NCI-H187 (cell line): Measurements from ENCODE around the gene NDUFS1.
"Not testable (repeated sequence)": the region's sequence is repeated elsewhere in the genome, so short reads cannot be mapped to it uniquely, and the experiment has no call there.

Experiments
- DNase-seq, 2 experiments: peaks; one replicate each; lab custom pipeline; 2025; lab: John Stamatoyannopoulos, UW

The NDUFS1 gene

GRCh38 chr2:206162401-206162800 lies 3.2 kb upstream of the NDUFS1 start:
- DNase-seq = not testable (repeated sequence)

DNA sequence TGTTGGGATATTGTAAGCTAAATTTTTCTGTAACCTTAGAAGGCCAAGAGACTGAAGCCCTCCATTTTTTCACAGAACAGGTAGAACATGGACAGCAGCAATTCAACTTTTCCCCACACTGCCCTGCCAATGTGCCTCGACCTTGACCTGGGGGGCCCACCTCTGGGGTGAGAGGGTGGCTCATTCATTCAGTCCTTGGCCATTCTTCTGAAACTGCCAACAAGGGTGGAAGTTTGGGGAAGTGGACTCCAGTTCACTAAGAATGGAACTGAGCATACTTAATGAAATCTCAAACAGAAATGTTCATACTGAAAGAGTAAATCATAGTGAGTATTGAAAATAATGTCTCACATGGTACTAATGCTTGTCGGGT lies 1.5 kb upstream of the NDUFS1 start:
- DNase-seq = no peak

GRCh38 chr2:206160125-206160806 lies 1.0 kb upstream of the NDUFS1 start:
- DNase-seq = no peak

- peak in 1 of 2 experiments; percentile 41 for DNase-seq
These were observed 490 bp downstream of the NDUFS1 start for GRCh38 chr2:206158563-206159345.

- DNase-seq = not testable (repeated sequence)
These were observed 2.2 kb downstream of the NDUFS1 start for GRCh38 chr2:206157014-206157413.

- no peak for DNase-seq
These were observed 5.0 kb downstream of the NDUFS1 start for GRCh38 chr2:206154197-206154596.

- DNase-seq = no peak
These were observed 8.6 kb downstream of the NDUFS1 start for GRCh38 chr2:206150631-206151030.

DNA sequence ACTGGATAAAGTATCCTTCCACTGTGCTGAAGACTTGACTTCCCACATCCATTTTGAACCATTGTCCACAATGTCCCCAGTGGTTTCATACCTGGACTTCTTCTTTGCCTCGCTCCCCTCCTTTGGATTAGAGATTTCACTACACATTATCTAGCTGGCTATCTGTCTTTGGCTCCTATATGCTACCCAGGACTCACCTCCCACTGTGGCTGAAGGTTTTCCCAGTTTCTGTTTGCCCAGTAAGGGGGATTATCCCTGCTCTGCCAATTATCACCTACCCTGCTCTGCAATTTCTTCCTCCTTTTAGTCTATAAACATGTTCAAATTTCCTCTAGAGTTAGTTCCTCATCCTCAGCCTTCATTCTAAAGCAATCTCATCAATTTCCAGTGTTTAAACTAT lies 9.1 kb downstream of the NDUFS1 start:
- DNase-seq = no peak

GRCh38 chr2:206149330-206149729 lies 9.9 kb downstream of the NDUFS1 start:
- no peak for DNase-seq

- DNase-seq = no peak
These were observed 13.6 kb downstream of the NDUFS1 start for GRCh38 chr2:206145665-206146064.

GRCh38 chr2:206144383-206144782 lies 14.9 kb downstream of the NDUFS1 start:
- DNase-seq = no peak

DNA sequence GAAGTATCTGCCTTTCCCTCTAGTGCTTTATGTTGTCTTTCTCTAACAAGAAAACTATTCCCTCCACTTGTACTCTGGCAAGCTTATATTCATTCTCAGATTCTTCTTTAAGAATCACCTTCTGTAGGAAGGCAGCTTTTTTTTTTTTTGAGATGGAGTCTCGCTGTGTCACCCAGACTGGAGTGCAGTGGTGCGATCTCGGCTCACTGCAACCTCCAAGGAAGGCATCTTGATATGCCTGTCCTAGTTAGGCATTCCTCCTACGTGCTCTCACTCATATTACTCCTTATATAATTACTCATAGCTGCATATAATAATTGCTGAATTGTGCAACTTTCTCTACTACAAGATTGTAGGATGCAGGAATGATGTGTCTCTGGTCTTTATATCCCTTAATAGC lies 15.8 kb downstream of the NDUFS1 start:
- no peak for DNase-seq

- DNase-seq = no peak
These were observed 31.6 kb downstream of the NDUFS1 start for GRCh38 chr2:206127656-206128055.

DNA sequence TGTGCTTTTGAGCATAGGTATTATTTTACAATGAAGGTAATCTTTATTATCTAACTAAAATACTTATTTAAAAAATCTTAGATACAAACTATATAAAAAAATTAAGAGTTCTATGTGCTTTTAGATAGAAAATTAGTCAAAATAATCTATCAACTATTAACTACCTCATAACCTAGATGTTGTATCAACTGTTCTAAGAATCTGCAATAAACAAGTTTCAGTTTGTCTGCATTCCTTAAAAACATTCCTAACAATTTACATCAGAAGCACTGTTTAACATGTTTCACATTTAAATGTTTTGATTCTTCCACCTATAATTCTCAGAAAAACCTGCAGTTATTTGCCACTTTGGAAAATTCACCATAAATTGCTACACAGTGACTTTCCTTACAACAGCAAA lies 33.3 kb downstream of the NDUFS1 start:
- DNase-seq = no peak

DNA sequence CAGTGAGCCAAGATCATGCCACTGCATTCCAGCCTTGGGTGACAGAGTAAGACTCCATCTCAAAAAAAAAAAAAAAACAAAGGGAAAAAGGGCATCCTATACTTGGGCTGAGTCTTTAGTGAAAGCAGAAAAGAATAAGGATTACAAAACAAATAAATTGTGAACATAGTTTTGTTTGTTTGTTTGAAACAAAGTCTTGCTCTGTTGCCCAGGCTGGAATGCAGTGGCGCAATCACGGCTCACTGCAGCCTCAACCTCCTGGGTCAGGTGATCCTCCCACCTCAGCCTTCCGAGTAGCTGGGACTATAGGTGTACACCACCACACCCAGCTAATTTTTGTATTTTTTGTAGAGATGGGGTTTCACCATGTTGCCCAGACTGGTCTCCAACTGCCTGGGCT lies 36.7 kb downstream of the NDUFS1 start:
- DNase-seq = not testable (repeated sequence)

DNA sequence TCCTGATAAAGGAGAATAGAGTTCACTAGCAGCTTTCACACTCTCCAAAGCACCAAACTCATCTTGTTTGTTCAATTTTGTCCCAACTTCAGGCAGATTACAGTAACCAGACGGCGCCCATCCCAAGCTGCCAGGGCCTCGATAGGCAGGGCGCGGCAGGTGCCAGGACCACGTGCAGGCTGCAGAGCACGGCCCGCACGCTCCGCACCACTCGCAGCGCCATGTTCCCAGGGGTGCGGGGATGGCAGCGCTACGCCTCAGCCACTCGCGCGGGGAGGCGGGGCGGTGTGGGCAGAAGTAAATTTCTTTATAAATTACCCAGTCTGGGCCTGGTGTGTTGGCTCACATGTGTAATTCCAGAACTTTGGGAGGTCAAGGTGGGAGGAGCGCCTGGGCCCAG lies 43.0 kb downstream of the NDUFS1 start:
- DNase-seq = no peak

DNA sequence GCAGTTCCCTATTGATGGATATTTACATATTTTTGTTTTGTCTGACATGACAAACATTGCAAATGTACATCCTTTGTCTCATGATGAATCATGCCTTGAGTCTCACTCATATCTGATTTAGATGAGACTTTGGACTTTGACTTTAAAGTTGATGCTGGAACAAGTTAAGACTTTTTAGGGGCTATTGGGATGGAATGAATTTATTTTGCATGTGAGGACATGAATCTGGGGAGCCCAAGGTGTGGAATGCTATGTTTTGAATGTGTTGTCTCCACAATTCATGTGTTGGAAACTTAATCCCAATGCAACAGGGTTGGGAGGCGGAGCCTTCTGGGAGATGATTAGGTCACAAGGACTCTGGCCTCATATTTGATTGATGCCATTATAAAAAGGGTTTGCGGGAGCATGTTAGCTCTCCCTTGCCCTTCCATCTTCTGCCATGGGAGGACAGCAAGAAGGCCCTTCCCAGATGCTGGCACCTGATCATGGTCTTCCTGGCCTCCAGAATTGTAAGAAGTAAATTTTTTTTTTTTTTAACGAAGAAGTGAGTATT lies 44.1 kb downstream of the NDUFS1 start:
- no peak for DNase-seq

DNA sequence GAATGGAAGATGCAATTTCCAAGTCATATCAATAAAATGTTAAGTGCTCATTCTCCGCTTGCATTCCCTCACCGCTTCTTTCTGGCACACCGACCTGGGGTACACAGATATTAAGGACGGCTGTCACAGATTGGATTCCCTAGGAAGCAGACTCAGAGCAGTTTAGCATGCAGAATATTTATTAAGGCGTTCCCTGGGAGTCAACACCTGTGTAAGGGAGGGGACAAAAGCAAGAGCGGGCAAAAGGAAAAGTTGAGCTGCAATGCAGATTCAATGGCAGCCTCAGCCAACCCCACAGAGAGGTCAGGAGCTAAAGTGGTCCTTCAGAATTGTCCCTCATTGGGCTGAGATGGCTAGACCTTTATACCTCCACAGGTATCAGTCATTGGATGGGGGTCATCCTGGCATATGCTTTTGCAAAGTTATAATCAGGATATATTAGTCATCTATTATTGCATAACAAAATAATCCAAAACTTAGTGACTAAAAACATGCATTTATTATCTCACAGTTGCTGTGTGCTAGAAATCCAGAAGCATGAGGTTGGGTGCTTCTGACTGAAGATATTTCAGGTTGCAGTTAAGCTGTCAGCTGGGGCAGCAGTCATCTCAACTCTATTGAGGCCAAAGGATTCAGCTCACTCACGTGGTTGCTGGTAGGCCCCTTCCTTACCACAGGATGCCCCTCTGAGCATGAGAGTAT lies 46.2 kb downstream of the NDUFS1 start:
- no peak for DNase-seq

DNA sequence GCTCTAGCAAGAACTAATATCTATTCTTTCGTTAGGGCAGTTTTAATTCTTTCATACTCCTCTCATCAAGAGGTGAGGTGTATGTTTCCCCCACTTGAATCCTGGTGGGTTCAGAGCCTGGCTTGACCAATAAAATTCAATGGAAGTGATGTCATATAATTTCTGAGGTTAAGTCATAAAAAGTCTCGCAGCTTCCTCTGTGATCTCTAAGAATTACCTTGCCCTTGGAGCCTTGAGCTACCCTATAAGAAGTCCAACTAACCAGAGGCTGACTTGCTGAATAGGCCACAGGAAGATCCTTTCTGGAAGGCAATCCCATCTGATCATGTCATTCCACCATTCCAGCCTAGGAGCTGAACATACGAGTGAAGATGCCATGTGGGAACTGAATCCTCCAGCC lies 47.1 kb downstream of the NDUFS1 start:
- DNase-seq = no peak

- DNase-seq = no peak
These were observed 50.5 kb downstream of the NDUFS1 start for GRCh38 chr2:206108713-206109112.

DNA sequence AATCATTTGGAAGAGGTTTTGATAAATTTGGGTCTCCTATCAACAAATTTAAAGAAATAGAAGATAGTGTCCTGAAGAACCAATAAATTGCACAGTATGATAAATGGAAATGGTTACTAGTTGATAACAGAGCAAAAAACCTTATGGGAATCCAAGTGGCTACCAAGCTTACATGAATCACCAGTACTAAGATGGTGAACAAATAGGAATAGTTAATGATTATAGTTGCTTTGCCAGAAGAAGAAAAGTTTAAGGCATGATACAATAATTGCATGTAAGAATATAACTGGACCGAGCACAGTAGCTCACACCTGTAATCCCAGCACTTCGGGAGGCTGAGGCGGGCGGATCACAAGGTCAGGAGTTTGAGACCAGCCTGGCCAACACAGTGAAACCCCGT lies 53.7 kb downstream of the NDUFS1 start:
- DNase-seq = no peak

DNA sequence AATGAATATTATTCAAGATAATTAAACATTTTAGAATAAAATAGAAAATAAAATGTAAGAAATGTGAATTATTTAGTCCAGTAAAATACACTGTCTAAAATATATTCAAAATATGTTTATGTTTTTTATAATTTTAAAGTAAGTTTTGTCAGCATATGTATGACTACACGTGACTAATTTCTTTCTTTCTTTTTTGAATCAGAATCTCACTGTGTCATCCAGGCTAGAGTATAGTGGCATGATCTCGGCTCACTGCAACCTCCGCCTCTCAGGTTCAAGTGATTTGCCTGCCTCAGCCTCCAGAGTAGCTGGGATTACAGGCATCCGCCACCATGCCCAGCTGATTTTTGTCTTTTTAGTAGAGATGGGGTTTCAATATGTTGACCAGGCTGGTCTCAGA lies 54.2 kb downstream of the NDUFS1 start:
- no peak for DNase-seq

DNA sequence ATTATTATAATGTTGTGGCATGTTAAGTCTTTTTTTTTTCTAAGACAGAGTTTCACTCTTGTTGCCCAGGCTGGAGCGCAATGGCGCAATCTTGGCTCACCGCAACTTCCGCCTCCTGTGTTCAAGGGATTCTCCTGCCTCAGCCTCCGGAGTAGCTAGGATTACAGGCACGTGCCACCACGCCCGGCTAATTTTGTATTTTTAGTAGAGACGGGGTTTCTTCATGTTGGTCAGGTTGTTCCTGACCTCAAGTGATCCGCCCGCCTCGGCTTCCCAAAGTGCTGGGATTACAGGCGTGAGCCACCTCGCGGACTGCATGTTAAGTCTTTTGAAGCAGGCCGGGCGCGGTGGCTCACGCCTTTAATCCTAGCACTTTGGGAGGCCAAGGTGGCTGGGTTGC lies 60.4 kb downstream of the NDUFS1 start:
- DNase-seq = not testable (repeated sequence)
